Ecto neural progenitor cell (in vitro differentiated cells): ENCODE data around the gene SLC24A1.

Experiments
- DNase-seq: peaks from one replicate; pipeline ENCODE4 v3.0.0-alpha.2; 2018; ENCODE audit warnings: low spot score

SLC24A1 gene

DNA sequence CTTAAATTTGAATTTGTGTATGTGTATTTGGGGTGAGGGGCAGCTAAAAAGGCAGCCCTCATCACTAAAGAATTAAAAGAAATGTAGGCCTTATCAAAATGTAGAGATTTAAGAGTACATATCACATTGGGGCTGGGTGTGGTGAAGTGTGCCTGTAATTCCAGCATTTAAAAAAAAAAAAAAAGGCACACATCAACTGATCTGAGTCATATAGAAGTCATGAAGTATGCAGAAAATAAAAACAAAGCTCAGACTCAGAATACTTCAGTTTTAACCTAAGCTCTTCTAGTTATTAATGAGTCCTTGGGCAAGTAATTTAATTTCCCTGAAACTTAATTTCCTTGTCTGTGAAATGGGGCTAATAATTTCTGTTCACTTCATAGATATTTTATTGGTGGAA is 31.6 kb downstream of the SLC24A1 start:
- DNase-seq, result no peak

GRCh38 chr15:65653801-65654521 is 32.2 kb downstream of the SLC24A1 start:
- no peak for DNase-seq

- no peak for DNase-seq
Observed at GRCh38 chr15:65655026-65655425, 33.3 kb downstream of the SLC24A1 start.

DNA sequence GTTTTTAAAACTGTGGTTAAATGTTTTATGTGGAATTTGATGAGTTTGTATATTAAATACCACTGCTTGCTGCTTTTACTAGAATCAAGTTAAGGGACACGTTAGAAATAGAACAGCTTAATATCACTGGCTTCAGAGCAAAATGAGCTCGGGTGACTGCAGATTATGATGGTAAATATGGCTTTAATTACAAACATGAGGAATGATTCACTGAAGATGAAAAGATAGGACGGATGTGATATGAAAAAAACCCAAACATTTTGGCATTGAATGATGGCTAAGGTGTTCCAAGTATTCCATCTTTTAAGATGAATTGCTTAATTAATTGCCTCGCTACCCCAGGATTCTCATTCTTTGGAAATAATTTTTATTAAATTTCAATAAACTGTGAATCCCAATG is 33.7 kb downstream of the SLC24A1 start:
- no peak for DNase-seq

GRCh38 chr15:65659502-65660052 is 37.8 kb downstream of the SLC24A1 start:
- DNase-seq, result no peak

DNA sequence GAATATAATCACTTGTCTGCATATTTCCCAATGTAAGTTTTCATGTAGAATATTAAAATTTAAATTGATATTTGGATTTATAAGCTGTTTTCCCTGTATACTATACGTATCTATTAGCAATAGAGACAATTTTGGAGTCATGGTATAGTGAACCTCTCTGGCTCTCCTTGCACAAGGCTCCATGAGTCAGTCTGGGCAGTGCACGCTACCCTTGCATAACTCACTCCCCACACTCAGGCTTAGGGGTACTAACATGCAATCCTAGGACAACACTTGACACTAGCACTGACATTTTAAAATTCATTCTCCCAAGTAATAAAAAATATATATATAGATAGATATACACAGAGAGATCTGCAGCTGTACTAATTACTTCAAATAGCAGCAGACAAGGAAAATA is 39.2 kb downstream of the SLC24A1 start:
- DNase-seq, result no peak

DNA sequence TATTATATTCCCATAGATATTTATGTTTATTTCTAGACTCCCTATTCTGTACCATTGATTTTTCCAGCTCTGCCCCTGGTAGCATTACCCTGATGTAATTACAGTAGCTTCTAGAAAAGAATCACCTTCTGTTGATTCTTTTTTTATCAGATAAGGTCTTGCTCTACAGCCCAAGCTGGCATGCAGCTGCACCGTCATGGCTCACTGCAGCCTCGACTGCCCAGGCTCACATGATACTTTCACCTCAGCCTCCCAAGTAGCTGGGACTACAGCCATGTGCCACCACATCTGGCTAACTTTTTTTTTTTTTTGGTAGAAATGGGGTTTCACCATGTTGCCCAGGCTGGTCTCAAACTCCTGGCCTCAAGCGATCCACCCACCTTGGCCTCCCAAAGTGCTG is 41.8 kb downstream of the SLC24A1 start:
- DNase-seq, result no peak

DNA sequence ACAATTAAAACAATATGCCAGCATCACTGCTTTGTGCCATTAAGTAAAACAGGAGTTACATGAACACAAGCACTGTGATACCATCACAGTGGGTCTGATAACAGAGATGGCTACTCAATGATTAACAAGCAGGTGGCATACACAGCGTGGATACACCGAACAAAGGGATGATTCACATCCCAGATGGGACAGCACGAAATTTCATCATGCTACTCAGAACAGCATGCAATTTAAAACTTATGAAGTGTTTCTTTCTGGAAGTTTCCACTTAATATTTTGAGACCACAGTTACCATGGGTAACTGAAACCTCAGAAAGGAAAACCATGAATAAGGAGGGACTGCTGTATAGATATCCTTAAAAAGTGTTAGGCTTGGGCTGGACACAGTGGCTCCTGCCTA is 44.5 kb downstream of the SLC24A1 start:
- no peak for DNase-seq

DNA sequence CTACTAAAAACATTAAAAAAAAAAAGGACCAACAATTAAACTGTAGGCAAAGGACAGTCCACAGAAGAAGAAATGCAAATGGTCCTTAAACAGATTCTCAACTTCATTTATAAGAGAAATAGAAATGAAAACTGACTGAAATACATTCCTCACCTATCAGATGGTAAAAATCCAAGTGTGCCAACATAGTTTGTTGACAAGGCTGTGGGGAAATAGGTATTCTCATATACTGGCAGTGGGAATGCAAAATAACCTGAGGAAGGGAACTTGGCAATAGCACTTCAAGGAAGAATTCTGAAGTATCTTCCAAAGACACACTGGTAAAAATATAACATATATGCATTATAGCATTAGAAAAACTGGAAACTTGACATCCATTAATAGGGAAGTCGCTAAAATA is 53.8 kb downstream of the SLC24A1 start:
- DNase-seq, result no peak

DNA sequence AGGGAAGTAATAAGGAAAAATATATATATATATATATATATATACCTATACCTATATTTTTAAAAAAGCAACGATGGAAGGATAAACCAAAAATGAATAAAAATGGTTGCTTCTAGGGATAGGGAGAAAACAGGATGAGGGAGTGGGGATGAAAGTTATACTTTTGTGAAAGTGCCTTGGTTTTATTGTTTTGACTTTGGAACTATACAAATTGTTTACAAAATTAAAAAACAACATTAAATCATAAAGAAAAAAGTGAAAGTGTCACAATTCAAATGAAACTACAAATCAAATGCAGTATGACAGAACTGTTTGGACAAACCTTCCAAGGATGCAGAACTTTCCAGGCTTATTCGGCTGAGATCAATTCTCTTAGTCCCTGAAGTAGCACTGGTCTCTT is 54.4 kb downstream of the SLC24A1 start:
- no peak for DNase-seq

DNA sequence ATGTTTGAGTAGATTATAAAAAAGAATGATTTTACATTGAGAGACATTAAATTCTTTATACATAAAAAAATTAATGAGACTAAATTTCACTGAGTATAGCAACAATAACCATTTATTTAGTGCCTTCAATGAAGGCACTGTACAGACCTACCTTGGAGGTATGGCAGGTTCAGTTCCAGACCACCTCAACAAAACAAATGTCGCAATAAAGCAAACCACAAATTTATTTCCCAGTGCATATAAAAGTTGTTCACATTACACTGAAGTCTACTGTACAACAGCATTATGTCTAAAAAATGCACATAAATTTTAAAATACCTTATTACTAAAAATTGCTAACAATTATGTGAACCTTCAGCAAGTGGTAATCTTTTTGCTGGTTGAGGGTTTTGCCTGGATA is 58.8 kb downstream of the SLC24A1 start:
- no peak for DNase-seq

DNA sequence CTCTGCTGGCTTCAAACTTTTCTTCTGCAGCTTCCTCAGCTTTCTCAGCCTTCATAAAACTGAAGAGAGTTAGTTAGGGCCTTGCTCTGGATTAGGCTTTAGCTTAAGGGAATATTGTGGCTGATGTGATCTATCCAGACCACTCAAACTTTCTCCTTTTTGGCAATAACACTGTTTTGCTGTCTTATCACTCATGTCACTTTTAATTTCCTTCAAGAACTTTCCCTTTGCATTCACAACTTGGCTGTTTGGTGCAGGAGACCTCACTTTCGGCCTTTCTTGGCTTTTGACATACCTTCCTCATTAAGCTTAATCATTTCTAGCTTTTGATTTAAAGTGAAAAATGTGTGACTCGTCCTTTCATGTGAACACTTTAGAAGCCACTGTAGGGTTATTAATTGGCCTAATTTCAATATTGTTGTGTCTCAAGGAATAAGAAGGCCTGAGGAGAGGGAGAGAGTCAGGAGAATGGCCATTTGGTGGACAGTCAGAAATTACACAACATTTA is 60.7 kb downstream of the SLC24A1 start:
- no peak for DNase-seq

DNA sequence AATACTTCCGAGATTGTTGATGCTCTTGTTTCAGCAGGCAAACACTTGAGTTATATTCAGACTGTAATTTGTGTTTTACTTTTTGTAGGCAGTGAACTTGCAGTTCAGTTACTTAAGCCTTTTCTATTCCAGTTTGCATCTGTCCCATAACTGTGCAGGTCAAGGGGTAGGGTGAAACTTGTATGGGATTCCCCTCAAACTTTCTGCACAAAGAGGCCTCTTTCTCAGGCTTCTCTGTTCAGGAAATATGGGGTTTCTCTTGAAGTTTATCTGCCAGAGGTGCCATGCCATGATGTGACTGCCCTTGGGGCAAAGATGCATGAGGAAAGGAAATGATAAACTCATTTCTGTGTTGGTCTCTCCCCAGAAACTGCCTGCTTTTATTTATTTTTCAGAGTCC is 66.7 kb downstream of the SLC24A1 start:
- no peak for DNase-seq

DNA sequence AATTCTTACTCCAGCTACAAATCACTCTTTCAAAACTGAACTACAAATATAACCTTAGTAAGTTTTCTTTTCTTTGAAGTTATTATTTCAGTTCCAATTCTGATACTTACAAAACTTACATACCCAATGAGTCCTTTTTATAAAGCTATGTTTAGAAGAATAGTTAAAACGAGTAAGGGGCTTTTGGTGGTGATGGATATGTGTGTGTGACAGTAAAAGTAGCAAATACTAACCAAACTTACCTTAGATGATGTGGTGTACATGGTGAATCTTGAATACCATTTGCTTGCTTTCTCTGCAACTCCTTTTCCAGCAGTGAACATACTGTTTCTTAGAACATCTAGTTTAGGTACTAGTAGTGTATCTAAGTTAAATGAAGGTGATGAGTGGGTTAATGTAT is 68.4 kb downstream of the SLC24A1 start:
- DNase-seq, result no peak

GRCh38 chr15:65690778-65691177 is 69.0 kb downstream of the SLC24A1 start:
- no peak for DNase-seq

- DNase-seq, result no peak
Observed at GRCh38 chr15:65695081-65695480, 73.3 kb downstream of the SLC24A1 start.
